ENCODE data around the gene ZC3H7A. TPM values are rescaled to one million over a fixed set of nuclear protein-coding genes. Genes with fewer than 3 reads are reported as not detected.

ZC3H7A gene
- total and polyA plus RNA-seq, 2 of the 13 experiments (the other 11 are each of a cell fraction or from before 2014, with no cell fraction given), result 29.2 to 36.8 TPM

- TF ChIP-seq NCOA2 (CRISPR knock-in tag; IDR thresholded peaks at IDR 0.05) (no peak), ARID5B (CRISPR knock-in tag; IDR thresholded peaks at IDR 0.05) (no peak), ZNF512 (CRISPR knock-in tag; IDR thresholded peaks at IDR 0.05) (no peak), FOXP1 (IDR thresholded peaks at IDR 0.05) (no peak), FOXP1 (CRISPR knock-in tag; IDR thresholded peaks at IDR 0.05) (no peak), PRPF4 (IDR thresholded peaks at IDR 0.05; ENCODE audit: low read depth, low read length, poor library complexity, severe bottlenecking) (peak; percentile 22), PBX2 (CRISPR knock-in tag; IDR thresholded peaks at IDR 0.05) (no peak), ZNF788 (CRISPR knock-in tag; IDR thresholded peaks at IDR 0.05; ENCODE audit: borderline replicate concordance) (no peak), NFIC (IDR thresholded peaks at IDR 0.05; ENCODE audit: low read length) (no peak), TGIF2 (CRISPR knock-in tag; IDR thresholded peaks at IDR 0.05) (no peak), POLR2G (IDR thresholded peaks at IDR 0.05; ENCODE audit: low read depth, low read length) (0 out of 2 replicates have a peak, but pooled peaks have one; percentile 2), ZSCAN5A (CRISPR knock-in tag; IDR thresholded peaks at IDR 0.05; ENCODE audit: borderline replicate concordance) (no peak), HMGXB3 (CRISPR knock-in tag; IDR thresholded peaks at IDR 0.05; ENCODE audit: borderline replicate concordance) (no peak), MLX (CRISPR knock-in tag; IDR thresholded peaks at IDR 0.05) (no peak), ZC3H4 (CRISPR knock-in tag; IDR thresholded peaks at IDR 0.05; ENCODE audit: borderline replicate concordance) (no peak), ZNF343 (CRISPR knock-in tag; IDR thresholded peaks at IDR 0.05) (no peak), ZNF891 (CRISPR knock-in tag; IDR thresholded peaks at IDR 0.05) (0 out of 2 replicates have a peak, but pooled peaks have one; percentile 2), ZNF17 (CRISPR knock-in tag; IDR thresholded peaks at IDR 0.05) (no peak), ZNF557 (CRISPR knock-in tag; IDR thresholded peaks at IDR 0.05) (no peak)
These were observed 1.9 kb upstream of the ZC3H7A start (continued) for GRCh38 chr16:11799017-11799381.

Data from HepG2 (cell line).